Fibroblast of peridontal ligament (primary cell): ENCODE results near the gene SGIP1.

ENCODE experiments used
- DNase-seq: peaks from one replicate; pipeline ENCODE4 v3.0.0-alpha.2; 2010; ENCODE audit errors: extremely low read depth

SGIP1 gene

GRCh38 chr1:66533804-66534740 is at the start of gene SGIP1:
Gene SGIP1 (plus strand): TSS chr1:66534153. CDS start chr1:66534359, 206 bp downstream.
- DNase-seq: peak; percentile 72

- DNase-seq: no peak
Measured at GRCh38 chr1:66489151-66489550, 44.8 kb upstream of the SGIP1 start.

GRCh38 chr1:66489972-66490601 is 43.9 kb upstream of the SGIP1 start:
- DNase-seq: peak; percentile 47

- peak; percentile 56 for DNase-seq
Measured at GRCh38 chr1:66490816-66491215, 43.1 kb upstream of the SGIP1 start.

- no peak for DNase-seq
Measured at GRCh38 chr1:66492424-66492823, 41.5 kb upstream of the SGIP1 start.

GRCh38 chr1:66493731-66494130 is 40.2 kb upstream of the SGIP1 start:
- DNase-seq: peak; percentile 76

- DNase-seq: no peak
Measured at GRCh38 chr1:66494482-66494881, 39.5 kb upstream of the SGIP1 start.

- DNase-seq: peak; percentile 90
Measured at GRCh38 chr1:66495495-66495894, 38.5 kb upstream of the SGIP1 start.

GRCh38 chr1:66497910-66498309 is 36.0 kb upstream of the SGIP1 start:
- no peak for DNase-seq

- DNase-seq: no peak
Measured at GRCh38 chr1:66500301-66500700, 33.7 kb upstream of the SGIP1 start.

- no peak for DNase-seq
Measured at GRCh38 chr1:66502086-66502485, 31.9 kb upstream of the SGIP1 start.

- DNase-seq: peak; percentile 92
Measured at GRCh38 chr1:66503841-66504470, 30.0 kb upstream of the SGIP1 start.

- DNase-seq: peak; percentile 58
Measured at GRCh38 chr1:66505671-66506392, 28.1 kb upstream of the SGIP1 start.

GRCh38 chr1:66506393-66506687 is 27.6 kb upstream of the SGIP1 start:
- no peak for DNase-seq

GRCh38 chr1:66506991-66507390 is 27.0 kb upstream of the SGIP1 start:
- DNase-seq: no peak

GRCh38 chr1:66510407-66510806 is 23.5 kb upstream of the SGIP1 start:
- no peak for DNase-seq

- DNase-seq: no peak
Measured at GRCh38 chr1:66511118-66511517, 22.8 kb upstream of the SGIP1 start.

- no peak for DNase-seq
Measured at GRCh38 chr1:66517959-66518358, 16.0 kb upstream of the SGIP1 start.

- DNase-seq: no peak
Measured at GRCh38 chr1:66518654-66519053, 15.3 kb upstream of the SGIP1 start.

GRCh38 chr1:66519992-66520391 is 14.0 kb upstream of the SGIP1 start:
- DNase-seq: no peak

- DNase-seq: no peak
Measured at GRCh38 chr1:66520655-66521054, 13.3 kb upstream of the SGIP1 start.

GRCh38 chr1:66521721-66522365 is 12.1 kb upstream of the SGIP1 start:
- DNase-seq: peak; percentile 92
